ENCODE results near the gene DEAF1. TPM values are rescaled to one million over a fixed set of nuclear protein-coding genes. Genes with fewer than 3 reads are reported as not detected.

Gene DEAF1
- total RNA-seq, 4 donors from 2014 or later = 37.0 to 60.6 (median 43.7) TPM

DNA sequence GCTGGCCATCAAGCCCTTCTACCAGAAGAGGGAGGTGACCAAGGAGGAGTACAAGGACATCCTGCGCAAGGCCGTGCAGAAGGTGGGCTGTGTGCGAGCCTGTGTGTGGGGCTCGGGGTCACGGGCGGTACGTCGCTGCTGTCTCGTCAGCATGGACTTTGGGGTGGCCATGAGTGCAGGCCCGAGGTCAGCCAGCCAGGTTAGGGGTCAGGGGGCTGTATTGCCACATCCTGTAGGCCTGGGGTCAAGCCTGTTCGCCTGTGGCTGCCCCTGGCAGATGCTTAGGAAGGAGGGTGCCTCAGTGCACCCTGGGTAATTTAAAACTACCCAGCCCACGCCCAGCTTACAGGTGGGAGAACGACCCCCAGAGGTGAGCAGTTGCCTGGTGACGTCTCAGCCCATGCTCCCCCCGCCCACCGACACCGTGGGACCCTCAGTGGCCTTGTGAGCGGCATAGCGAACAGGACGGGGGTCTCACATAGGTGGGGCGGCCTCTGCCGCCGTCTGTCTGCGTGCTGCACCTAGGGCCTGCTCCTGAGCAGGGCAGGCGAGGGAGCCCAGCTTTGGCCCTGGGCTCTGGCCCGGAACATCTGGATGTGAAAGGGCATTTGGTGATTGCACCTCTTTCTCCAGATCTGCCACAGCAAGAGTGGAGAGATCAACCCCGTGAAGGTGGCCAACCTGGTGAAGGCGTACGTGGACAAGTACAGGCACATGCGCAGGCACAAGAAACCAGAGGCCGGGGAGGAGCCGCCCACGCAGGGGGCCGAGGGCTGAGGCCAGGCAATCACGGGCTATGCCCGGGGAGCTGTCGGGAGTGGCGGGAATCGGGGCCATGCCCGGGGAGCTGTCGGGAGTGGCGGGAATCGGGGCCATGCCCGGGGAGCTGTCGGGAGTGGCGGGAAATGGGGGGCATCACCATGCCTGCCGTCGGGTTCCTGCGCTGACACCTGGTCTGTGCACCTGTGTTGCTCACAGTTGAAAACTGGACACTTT is 83.7 kb downstream of the DEAF1 start:
- no peak for DNase-seq (ENCODE audit: low spot score in 2 of 2)
- 84% methylated on average over 39 of the region's 49 CpGs for WGBS
- peaks cover 55% of the 10 kb centered on the region for H3K4me1 ChIP-seq
- no peaks in the 10 kb centered on the region for H3K27me3 ChIP-seq
- H3K36me3 ChIP-seq = peaks cover 71% of the 10 kb centered on the region
- no peak for TF ChIP-seq POLR2AphosphoS5 (IDR thresholded peaks at IDR 0.05)
- no peak for TF ChIP-seq EP300 (IDR thresholded peaks at IDR 0.05)
- TF ChIP-seq, protein P1, sequence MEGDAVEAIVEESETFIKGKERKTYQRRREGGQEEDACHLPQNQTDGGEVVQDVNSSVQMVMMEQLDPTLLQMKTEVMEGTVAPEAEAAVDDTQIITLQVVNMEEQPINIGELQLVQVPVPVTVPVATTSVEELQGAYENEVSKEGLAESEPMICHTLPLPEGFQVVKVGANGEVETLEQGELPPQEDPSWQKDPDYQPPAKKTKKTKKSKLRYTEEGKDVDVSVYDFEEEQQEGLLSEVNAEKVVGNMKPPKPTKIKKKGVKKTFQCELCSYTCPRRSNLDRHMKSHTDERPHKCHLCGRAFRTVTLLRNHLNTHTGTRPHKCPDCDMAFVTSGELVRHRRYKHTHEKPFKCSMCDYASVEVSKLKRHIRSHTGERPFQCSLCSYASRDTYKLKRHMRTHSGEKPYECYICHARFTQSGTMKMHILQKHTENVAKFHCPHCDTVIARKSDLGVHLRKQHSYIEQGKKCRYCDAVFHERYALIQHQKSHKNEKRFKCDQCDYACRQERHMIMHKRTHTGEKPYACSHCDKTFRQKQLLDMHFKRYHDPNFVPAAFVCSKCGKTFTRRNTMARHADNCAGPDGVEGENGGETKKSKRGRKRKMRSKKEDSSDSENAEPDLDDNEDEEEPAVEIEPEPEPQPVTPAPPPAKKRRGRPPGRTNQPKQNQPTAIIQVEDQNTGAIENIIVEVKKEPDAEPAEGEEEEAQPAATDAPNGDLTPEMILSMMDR (IDR thresholded peaks at IDR 0.05) = no peak
- no peak for TF ChIP-seq POLR2A (IDR thresholded peaks at IDR 0.05)
- H3K4me3 ChIP-seq = no peak overlapping the region
- H3K9me3 ChIP-seq = no peaks in the 10 kb centered on the region
- no peak overlapping the region for H3K27ac ChIP-seq

DNA sequence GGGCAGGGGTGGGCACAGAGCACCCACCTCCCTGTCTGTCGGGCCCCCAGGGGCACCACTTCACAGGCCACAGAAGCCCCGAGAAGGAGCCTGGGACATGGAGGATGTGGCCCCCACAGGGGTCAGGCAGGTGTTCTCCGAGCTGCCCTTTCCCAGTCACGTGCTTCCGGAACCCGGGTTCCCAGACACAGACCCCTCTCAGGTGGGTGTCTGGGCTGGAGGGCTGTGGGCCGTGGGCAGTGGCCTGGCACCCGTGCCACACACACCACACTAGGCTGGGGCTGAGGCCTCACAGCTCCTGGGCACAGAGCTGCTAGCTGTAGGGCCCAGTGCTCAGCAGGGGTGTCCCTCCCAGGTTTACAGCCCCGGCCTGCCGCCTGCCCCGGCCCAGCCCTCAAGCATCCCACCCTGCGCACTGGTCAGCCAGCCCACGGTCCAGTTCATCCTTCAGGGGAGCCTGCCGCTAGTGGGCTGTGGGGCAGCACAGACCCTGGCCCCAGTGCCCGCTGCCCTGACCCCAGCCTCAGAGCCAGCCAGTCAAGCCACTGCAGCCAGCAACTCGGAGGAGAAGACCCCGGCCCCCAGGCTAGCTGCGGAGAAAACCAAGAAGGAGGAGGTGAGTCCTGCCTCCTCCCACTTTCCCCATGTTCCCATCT is 84.7 kb downstream of the DEAF1 start:
- Histone ChIP-seq H3K27ac (no peak overlapping the region), H3K4me1 (peaks cover 58% of the 10 kb centered on the region), H3K9me3 (no peaks in the 10 kb centered on the region), H3K27me3 (no peaks in the 10 kb centered on the region), H3K36me3 (peaks cover 81% of the 10 kb centered on the region), H3K4me3 (no peak overlapping the region)
- TF ChIP-seq POLR2A (IDR thresholded peaks at IDR 0.05) (no peak), POLR2AphosphoS5 (IDR thresholded peaks at IDR 0.05) (no peak), EP300 (IDR thresholded peaks at IDR 0.05) (no peak)
- TF ChIP-seq, protein P1 (IDR thresholded peaks at IDR 0.05) = no peak
- DNase-seq (ENCODE audit: low spot score in 2 of 2) = no peak
- 96% methylated on average over 13 of the region's 18 CpGs for WGBS

DNA sequence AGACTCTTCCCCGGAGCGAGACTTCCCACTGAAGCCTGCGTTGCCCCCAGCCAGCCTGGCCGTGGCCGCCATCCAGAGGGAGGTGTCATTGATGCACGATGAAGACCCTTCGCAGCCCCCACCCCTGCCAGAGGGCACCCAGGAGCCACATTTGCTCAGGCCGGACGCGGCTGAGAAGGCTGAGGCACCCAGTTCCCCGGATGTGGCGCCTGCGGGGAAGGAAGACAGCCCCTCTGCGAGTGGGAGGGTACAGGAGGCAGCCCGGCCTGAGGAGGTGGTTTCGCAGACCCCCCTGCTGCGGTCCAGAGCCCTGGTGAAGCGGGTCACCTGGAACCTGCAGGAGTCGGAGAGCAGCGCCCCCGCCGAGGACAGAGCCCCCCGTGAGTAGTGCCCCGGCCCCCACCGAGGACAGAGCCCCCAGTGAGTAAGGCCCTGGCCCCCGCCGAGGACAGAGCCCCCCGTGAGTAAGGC is 85.6 kb downstream of the DEAF1 start:
- no peak overlapping the region for H3K27ac ChIP-seq
- WGBS = 91% methylated on average over 8 of the region's 28 CpGs
- no peaks in the 10 kb centered on the region for H3K27me3 ChIP-seq
- TF ChIP-seq, protein P1 (IDR thresholded peaks at IDR 0.05) = no peak
- no peak for TF ChIP-seq EP300 (IDR thresholded peaks at IDR 0.05)
- TF ChIP-seq POLR2A (IDR thresholded peaks at IDR 0.05) = no peak
- no peak for TF ChIP-seq POLR2AphosphoS5 (IDR thresholded peaks at IDR 0.05)
- DNase-seq (ENCODE audit: low spot score in 2 of 2) = peak in 1 of 2 donors; percentile 64
- no peaks in the 10 kb centered on the region for H3K9me3 ChIP-seq
- peaks cover 90% of the 10 kb centered on the region for H3K36me3 ChIP-seq
- peaks cover 49% of the 10 kb centered on the region for H3K4me1 ChIP-seq
- H3K4me3 ChIP-seq = no peak overlapping the region

DNA sequence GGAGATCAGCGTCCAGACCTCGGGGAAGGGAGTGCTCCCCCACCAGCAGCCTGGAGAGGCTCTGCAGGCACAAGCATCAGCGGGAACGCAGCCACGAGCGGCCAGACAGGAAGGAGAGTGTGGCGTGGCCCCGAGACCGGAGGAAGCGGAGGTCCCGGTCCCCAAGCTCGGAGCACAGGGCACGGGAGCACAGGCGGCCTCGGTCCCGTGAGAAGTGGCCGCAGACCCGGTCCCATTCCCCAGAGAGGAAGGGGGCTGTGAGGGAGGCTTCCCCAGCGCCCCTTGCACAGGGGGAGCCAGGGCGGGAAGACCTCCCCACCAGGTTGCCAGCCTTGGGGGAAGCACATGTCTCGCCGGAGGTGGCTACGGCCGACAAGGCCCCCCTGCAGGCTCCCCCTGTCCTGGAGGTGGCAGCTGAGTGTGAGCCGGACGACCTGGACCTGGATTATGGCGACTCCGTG is 86.2 kb downstream of the DEAF1 start:
- Histone ChIP-seq H3K4me1 (peaks cover 43% of the 10 kb centered on the region), H3K27ac (no peak overlapping the region), H3K36me3 (peaks cover 96% of the 10 kb centered on the region), H3K4me3 (no peak overlapping the region), H3K27me3 (no peaks in the 10 kb centered on the region), H3K9me3 (no peaks in the 10 kb centered on the region)
- 95% methylated on average over 28 of the region's 28 CpGs for WGBS
- TF ChIP-seq, protein P1 (IDR thresholded peaks at IDR 0.05) = no peak
- TF ChIP-seq POLR2AphosphoS5 (IDR thresholded peaks at IDR 0.05) (no peak), EP300 (IDR thresholded peaks at IDR 0.05) (no peak), POLR2A (IDR thresholded peaks at IDR 0.05) (no peak)
- DNase-seq (ENCODE audit: low spot score in 2 of 2) = no peak

All from suprapubic skin (tissue), 4 donors.